A549 (cell line): ENCODE measurements around the gene NRARP. TPM values are rescaled to one million over a fixed set of nuclear protein-coding genes. Genes with fewer than 3 reads are reported as not detected.

Experiments
- ATAC-seq, 2 experiments: fragments of 200-7000 bp in 1 of 2; fragments of >200 bp in 1 of 2; cut with Nextera tagmentation in 1 of 2; cut with Tn5 transposase in 1 of 2; 3 replicates each; pipeline versions ENCODE4 v1.8.0 to v1.9.1; 2018 to 2020; ENCODE audit warnings: mild to moderate bottlenecking in 1 of 2, moderate library complexity in 1 of 2
- CTCF ChIA-PET: fragments of 300-600 bp; sonication (Branson Sonifier 250); formaldehyde crosslinking; extraction: SDS; loops from one replicate; lab custom pipeline; 2021; ENCODE audit warnings: antibody characterized with exemption, inconsistent platforms; lab: Yijun Ruan, JAX
- POLR2A ChIA-PET: fragments of 350-600 bp; formaldehyde crosslinking; extraction: SDS; loops from one replicate; lab custom pipeline; 2021; ENCODE audit warnings: antibody characterized with exemption, inconsistent platforms; lab: Yijun Ruan, JAX
- DNase-seq, 2 experiments: peaks; one replicate each; pipeline versions ENCODE4 v3.0.0 to v3.0.0-alpha.2; 2011 to 2016; ENCODE audit warnings: low read depth in 1 of 2, low spot score in 1 of 2
- FAIRE-seq: peaks from 2 replicates; lab custom pipeline; 2011; peaks lifted over from hg19 to GRCh38; lab: Jason Lieb, UNC
- H3K27ac ChIP-seq, 2 experiments: fragments of >200 bp; sonication (Bioruptor Twin); formaldehyde crosslinking; 3 replicates each; pipeline ENCODE4 v1.5.1; 2016 to 2017
- H3K4me1 ChIP-seq: fragments of >200 bp; sonication (Bioruptor Twin); formaldehyde crosslinking; 3 replicates; pipeline ENCODE4 v1.6.1; 2016
- H3K4me2 ChIP-seq: fragments of >200 bp; sonication (Bioruptor Twin); formaldehyde crosslinking; 3 replicates; pipeline ENCODE4 v1.6.1; 2016
- H3K4me3 ChIP-seq: fragments of >200 bp; sonication (Bioruptor Twin); formaldehyde crosslinking; 3 replicates; pipeline ENCODE4 v1.5.1; 2016
- H3K9me3 ChIP-seq: fragments of >200 bp; sonication (Bioruptor Twin); formaldehyde crosslinking; 3 replicates; pipeline ENCODE4 v1.6.1; 2016
- BHLHE40 ChIP-seq: IDR thresholded peaks from 2 replicates; pipeline ENCODE4 v1.6.1; 2012; ENCODE audit warnings: low read depth, low read length, inconsistent platforms
- CBX2 ChIP-seq: fragments of 200-600 bp; sonication (generic); IDR thresholded peaks from 2 replicates; pipeline ENCODE4 v1.6.1; 2016; ENCODE audit warnings: low read depth, mild to moderate bottlenecking, borderline replicate concordance
- CEBPB ChIP-seq, 2 experiments: fragments of >200 bp in 1 of 2; sonication (Bioruptor Twin) in 1 of 2; formaldehyde crosslinking in 1 of 2; IDR thresholded peaks; 2 replicates each; pipeline ENCODE4 v1.6.1; 2012 to 2016
- CHD2 ChIP-seq: fragments of 150-350 bp; IDR thresholded peaks from 2 replicates; pipeline ENCODE4 v1.6.1; 2014; ENCODE audit warnings: low read length; ENCODE audit not compliant: partially characterized antibody
- EHF ChIP-seq: fragments of 250-450 bp; sonication (Bioruptor Pico); IDR thresholded peaks from 2 replicates; pipeline ENCODE4 v1.5.0; 2020; ENCODE audit warnings: mild to moderate bottlenecking
- EHMT2 ChIP-seq: fragments of 200-600 bp; sonication (generic); IDR thresholded peaks from 2 replicates; pipeline ENCODE4 v1.6.1; 2016; ENCODE audit warnings: antibody characterized with exemption, low read depth, mild to moderate bottlenecking, moderate library complexity
- FOSB ChIP-seq: fragments of 250-450 bp; sonication (Bioruptor Pico); IDR thresholded peaks from 2 replicates; pipeline ENCODE4 v1.5.0; 2020; ENCODE audit warnings: mild to moderate bottlenecking, moderate library complexity
- GATA3 ChIP-seq: IDR thresholded peaks from 2 replicates; pipeline ENCODE4 v1.6.1; 2012; ENCODE audit warnings: borderline replicate concordance
- HOXB13 ChIP-seq: fragments of 250-450 bp; sonication (Bioruptor Pico); IDR thresholded peaks from 2 replicates; pipeline ENCODE4 v1.5.0; 2020; ENCODE audit warnings: low read depth, mild to moderate bottlenecking, moderate library complexity
- JUN ChIP-seq, 2 experiments: fragments of >200 bp; sonication (Bioruptor Twin); formaldehyde crosslinking; IDR thresholded peaks; 2 replicates in 1 of 2; 3 replicates in 1 of 2; pipeline ENCODE4 v1.6.1; 2016 to 2017
- MAFK ChIP-seq: fragments of 450-650 bp; IDR thresholded peaks from 2 replicates; pipeline ENCODE4 v1.6.1; 2014; ENCODE audit not compliant: partially characterized antibody
- MAZ ChIP-seq: fragments of 150-350 bp; IDR thresholded peaks from 2 replicates; pipeline ENCODE4 v1.6.1; 2014; ENCODE audit warnings: antibody characterized with exemption, low read depth, low read length, borderline replicate concordance
- NR3C1 ChIP-seq: fragments of >200 bp; sonication (Bioruptor Twin); formaldehyde crosslinking; IDR thresholded peaks from 3 replicates; pipeline ENCODE4 v1.6.1; 2017
- RNF2 ChIP-seq: fragments of 200-600 bp; sonication (generic); IDR thresholded peaks from 2 replicates; pipeline ENCODE4 v1.6.1; 2016; ENCODE audit warnings: low read depth, mild to moderate bottlenecking, antibody characterized with exemption, moderate library complexity, borderline replicate concordance
- TP53 ChIP-seq: fragments of 250-450 bp; sonication (Bioruptor Pico); IDR thresholded peaks from 2 replicates; pipeline ENCODE4 v1.5.0; 2021; ENCODE audit warnings: mild to moderate bottlenecking, moderate library complexity
- WGBS: methylation state at CpG from one replicate; pipeline ENCODE4 v1.1.6; 2017; ENCODE audit errors: missing lambda C conversion rate; 5-methylcytosine and 5-hydroxymethylcytosine counted together
- polyA plus RNA-seq, 4 experiments: library from polyadenylated mRNA; depleted of rRNA in 3 of 4; stranded (reverse); fragments of >200 nt; fragmentation: RNase III in 1 of 4; extraction: RNeasy Plus Mini Kit Qiagen cat#74134 plus additional on column Dnase treatment in 1 of 4; gene quantifications; 2 replicates in 3 of 4; 3 replicates in 1 of 4; pipeline ENCODE4 v1.2.3, GENCODE V29; 2011 to 2017
- TF ChIP-seq, protein P1 (sequence below): fragments of 250-450 bp; sonication (Bioruptor Pico); IDR thresholded peaks from 2 replicates; pipeline ENCODE4 v1.5.0; 2021; ENCODE audit warnings: mild to moderate bottlenecking, moderate library complexity, borderline replicate concordance
- TF ChIP-seq, protein P2 (sequence below): fragments of 150-350 bp; IDR thresholded peaks from 2 replicates; pipeline ENCODE4 v1.6.1; 2014; ENCODE audit warnings: low read depth, mild to moderate bottlenecking, low read length
- TF ChIP-seq, protein P3 (sequence below): IDR thresholded peaks from 2 replicates; pipeline ENCODE4 v1.6.1; 2012; ENCODE audit warnings: low read depth, borderline replicate concordance
- TF ChIP-seq, protein P4 (sequence below): fragments of 200-600 bp; sonication (generic); IDR thresholded peaks from 2 replicates; pipeline ENCODE4 v1.6.1; 2016; ENCODE audit warnings: antibody characterized with exemption, mild to moderate bottlenecking, moderate library complexity
- TF ChIP-seq, protein P5 (sequence below): fragments of 250-450 bp; sonication (Bioruptor Pico); IDR thresholded peaks from 2 replicates; pipeline ENCODE4 v1.5.0; 2020; ENCODE audit warnings: low read depth, mild to moderate bottlenecking, moderate library complexity

Gene NRARP
- polyA plus RNA-seq, 2 of the 4 experiments (the other 2 are of a cell fraction), result 1.3 to 5.1 TPM

DNA sequence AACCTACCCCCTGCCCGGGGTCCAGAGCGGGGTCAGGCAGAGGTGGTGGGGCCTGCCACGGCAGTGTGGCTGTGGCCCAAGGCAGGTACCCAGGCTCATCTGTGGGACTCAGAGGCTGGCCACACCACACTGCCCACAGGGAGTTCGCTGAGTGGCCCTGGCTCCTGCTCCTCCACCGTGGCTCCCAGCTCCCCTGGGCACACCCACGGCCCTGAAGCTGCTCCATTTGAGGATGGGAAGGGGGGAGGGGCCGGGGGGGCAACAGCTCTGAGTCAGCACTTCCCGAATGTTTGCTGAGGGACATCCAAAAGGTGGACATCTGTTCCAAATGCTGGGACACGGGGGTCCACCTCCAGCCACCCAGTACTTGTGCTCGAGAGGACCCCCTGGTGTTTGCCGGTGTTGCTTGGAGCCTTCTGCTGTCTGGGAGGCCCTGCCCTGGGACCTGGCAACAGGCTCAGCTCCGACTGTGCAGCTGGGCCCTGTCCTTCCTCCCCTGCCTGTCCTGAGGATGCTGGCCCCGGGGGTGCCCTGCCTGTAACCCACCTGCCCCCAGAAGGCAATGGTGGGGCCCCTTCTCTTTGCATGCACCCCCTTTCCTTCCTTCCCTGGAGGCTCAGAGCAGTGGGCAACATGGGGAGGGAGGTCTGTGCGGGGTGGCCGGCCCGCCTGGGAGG is 2.5 kb upstream of the NRARP start:
- WGBS, result 67% methylated on average over 9 of the region's 16 CpGs

DNA sequence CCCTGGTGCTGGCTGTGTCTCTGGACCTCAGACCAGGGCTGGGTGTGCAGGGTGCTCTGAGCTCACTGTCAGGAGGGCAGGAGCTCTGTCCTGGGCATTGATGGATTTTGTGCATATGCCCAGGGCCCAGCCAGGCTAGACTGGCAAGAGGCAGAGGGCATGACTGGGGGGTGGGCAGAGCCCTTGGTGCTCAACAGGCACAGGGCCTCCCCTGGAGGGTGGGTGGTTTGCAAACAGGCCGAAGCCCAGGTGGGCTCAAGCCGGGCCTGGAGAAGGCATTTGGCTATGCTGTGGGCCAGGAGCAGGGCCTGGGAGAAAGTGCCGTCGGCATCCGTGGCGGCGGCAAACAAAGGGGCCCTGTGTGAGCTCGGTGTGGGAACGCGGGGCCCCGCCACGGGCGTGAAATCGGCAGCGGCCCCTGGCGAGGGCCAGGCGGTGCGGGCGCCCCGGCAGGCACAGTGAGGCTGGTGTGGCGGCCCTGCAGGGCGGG is 1.9 kb upstream of the NRARP start:
- no peak for ATAC-seq
- H3K9me3 ChIP-seq, result no peaks in the 10 kb centered on the region
- DNase-seq, result no peak
- H3K4me1 ChIP-seq, result peaks cover 19% of the 10 kb centered on the region
- ChIA-PET CTCF (interaction anchor here (0.6 to 4.4 kb wide), 12 partner anchors 9 to 309 kb away, joined by 3 to 51 read pairs (median 4); no protein-coding TSS in a partner anchor), POLR2A (no interaction called here)
- H3K4me3 ChIP-seq, result no peak overlapping the region
- 96% methylated on average over 22 of the region's 22 CpGs for WGBS
- H3K27ac ChIP-seq, result peak overlapping the region in 1 of 2 experiments; percentile 45; a peak in 1 of 6 replicates
- H3K4me2 ChIP-seq, result no peak overlapping the region
- TF ChIP-seq BHLHE40, result no peak
- TF ChIP-seq CHD2, result no peak
- no peak for TF ChIP-seq TP53 (CRISPR knock-in tag)
- no peak for TF ChIP-seq CEBPB (IDR thresholded peaks at IDR 0.05)
- TF ChIP-seq EHF (CRISPR knock-in tag), result no peak
- no peak for TF ChIP-seq GATA3
- no peak for TF ChIP-seq NR3C1
- no peak for TF ChIP-seq EHMT2
- TF ChIP-seq, protein P1, sequence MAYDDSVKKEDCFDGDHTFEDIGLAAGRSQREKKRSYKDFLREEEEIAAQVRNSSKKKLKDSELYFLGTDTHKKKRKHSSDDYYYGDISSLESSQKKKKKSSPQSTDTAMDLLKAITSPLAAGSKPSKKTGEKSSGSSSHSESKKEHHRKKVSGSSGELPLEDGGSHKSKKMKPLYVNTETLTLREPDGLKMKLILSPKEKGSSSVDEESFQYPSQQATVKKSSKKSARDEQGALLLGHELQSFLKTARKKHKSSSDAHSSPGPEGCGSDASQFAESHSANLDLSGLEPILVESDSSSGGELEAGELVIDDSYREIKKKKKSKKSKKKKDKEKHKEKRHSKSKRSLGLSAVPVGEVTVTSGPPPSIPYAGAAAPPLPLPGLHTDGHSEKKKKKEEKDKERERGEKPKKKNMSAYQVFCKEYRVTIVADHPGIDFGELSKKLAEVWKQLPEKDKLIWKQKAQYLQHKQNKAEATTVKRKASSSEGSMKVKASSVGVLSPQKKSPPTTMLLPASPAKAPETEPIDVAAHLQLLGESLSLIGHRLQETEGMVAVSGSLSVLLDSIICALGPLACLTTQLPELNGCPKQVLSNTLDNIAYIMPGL (CRISPR knock-in tag), result no peak
- TF ChIP-seq, protein P2, sequence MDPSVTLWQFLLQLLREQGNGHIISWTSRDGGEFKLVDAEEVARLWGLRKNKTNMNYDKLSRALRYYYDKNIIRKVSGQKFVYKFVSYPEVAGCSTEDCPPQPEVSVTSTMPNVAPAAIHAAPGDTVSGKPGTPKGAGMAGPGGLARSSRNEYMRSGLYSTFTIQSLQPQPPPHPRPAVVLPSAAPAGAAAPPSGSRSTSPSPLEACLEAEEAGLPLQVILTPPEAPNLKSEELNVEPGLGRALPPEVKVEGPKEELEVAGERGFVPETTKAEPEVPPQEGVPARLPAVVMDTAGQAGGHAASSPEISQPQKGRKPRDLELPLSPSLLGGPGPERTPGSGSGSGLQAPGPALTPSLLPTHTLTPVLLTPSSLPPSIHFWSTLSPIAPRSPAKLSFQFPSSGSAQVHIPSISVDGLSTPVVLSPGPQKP, result no peak
- TF ChIP-seq JUN (IDR thresholded peaks at IDR 0.05), result no peak
- TF ChIP-seq, protein P3, sequence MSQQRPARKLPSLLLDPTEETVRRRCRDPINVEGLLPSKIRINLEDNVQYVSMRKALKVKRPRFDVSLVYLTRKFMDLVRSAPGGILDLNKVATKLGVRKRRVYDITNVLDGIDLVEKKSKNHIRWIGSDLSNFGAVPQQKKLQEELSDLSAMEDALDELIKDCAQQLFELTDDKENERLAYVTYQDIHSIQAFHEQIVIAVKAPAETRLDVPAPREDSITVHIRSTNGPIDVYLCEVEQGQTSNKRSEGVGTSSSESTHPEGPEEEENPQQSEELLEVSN, result no peak
- no peak for TF ChIP-seq RNF2
- no peak for TF ChIP-seq HOXB13 (CRISPR knock-in tag)
- TF ChIP-seq, protein P4, sequence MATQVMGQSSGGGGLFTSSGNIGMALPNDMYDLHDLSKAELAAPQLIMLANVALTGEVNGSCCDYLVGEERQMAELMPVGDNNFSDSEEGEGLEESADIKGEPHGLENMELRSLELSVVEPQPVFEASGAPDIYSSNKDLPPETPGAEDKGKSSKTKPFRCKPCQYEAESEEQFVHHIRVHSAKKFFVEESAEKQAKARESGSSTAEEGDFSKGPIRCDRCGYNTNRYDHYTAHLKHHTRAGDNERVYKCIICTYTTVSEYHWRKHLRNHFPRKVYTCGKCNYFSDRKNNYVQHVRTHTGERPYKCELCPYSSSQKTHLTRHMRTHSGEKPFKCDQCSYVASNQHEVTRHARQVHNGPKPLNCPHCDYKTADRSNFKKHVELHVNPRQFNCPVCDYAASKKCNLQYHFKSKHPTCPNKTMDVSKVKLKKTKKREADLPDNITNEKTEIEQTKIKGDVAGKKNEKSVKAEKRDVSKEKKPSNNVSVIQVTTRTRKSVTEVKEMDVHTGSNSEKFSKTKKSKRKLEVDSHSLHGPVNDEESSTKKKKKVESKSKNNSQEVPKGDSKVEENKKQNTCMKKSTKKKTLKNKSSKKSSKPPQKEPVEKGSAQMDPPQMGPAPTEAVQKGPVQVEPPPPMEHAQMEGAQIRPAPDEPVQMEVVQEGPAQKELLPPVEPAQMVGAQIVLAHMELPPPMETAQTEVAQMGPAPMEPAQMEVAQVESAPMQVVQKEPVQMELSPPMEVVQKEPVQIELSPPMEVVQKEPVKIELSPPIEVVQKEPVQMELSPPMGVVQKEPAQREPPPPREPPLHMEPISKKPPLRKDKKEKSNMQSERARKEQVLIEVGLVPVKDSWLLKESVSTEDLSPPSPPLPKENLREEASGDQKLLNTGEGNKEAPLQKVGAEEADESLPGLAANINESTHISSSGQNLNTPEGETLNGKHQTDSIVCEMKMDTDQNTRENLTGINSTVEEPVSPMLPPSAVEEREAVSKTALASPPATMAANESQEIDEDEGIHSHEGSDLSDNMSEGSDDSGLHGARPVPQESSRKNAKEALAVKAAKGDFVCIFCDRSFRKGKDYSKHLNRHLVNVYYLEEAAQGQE, result no peak
- no peak for TF ChIP-seq MAZ
- TF ChIP-seq CBX2, result no peak
- TF ChIP-seq, protein P5, sequence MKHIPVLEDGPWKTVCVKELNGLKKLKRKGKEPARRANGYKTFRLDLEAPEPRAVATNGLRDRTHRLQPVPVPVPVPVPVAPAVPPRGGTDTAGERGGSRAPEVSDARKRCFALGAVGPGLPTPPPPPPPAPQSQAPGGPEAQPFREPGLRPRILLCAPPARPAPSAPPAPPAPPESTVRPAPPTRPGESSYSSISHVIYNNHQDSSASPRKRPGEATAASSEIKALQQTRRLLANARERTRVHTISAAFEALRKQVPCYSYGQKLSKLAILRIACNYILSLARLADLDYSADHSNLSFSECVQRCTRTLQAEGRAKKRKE, result no peak
- TF ChIP-seq FOSB (CRISPR knock-in tag), result no peak
- FAIRE-seq, result no peak

More for the DNA sequence above, 2.5 kb upstream of the NRARP start:
- Histone ChIP-seq H3K9me3 (no peaks in the 10 kb centered on the region), H3K27ac (peak overlapping the region in 1 of 2 experiments; percentile 45; a peak in 1 of 6 replicates), H3K4me2 (no peak overlapping the region), H3K4me1 (peaks cover 19% of the 10 kb centered on the region), H3K4me3 (no peak overlapping the region)
- CTCF ChIA-PET, result interaction anchor here (0.8 to 4.4 kb wide), 8 partner anchors 8 to 230 kb away, joined by 3 to 51 read pairs (median 4); no protein-coding TSS in a partner anchor
- TF ChIP-seq CEBPB (IDR thresholded peaks at IDR 0.05) (no peak), MAFK (peak; percentile 41)
- no peak for FAIRE-seq
- POLR2A ChIA-PET, result no interaction called here
- no peak for DNase-seq
- peak in 1 of 2 experiments; percentile 37; a peak in 2 of 6 replicates for ATAC-seq
